ENCODE results near the gene ERBB4. TPM values are rescaled to one million over a fixed set of nuclear protein-coding genes. Genes with fewer than 3 reads are reported as not detected.

The ERBB4 gene
- total RNA-seq, 2 experiments from 2014 or later = not detected

DNA sequence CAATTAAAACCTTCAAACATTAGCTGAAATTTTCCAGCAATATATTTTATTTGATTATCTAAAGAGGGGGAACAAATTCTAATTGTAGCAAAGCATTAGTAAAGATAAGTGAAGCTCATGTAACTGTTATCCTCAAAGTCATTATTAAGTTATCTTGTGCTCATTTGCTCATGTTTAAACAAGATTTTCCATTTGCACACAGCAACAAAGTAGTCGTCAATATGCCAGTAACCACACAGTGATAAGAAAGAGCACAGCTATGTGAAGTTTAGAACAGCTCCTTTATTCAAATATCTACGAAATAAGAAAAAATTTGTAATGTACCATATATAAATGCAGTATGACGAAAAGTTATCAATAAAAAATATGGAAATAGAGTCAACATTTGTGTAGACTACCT lies 159.5 kb downstream of the ERBB4 start:
- Histone ChIP-seq H3K9me3 (ENCODE audit: low read length) (no peaks in the 10 kb centered on the region), H3K9me2 (ENCODE audit: insufficient read depth, low read length) (no peaks in the 10 kb centered on the region), H3K4me3 (ENCODE audit: low read depth, low read length, poor library complexity, severe bottlenecking) (no peak overlapping the region), H3K36me3 (ENCODE audit: insufficient read depth, low read length) (no peaks in the 10 kb centered on the region), H4K20me1 (ENCODE audit: insufficient read depth, low read length) (no peaks in the 10 kb centered on the region), H3K4me2 (ENCODE audit: low read length) (no peak overlapping the region), H3K4me1 (ENCODE audit: insufficient read depth, low read length, poor library complexity, severe bottlenecking) (no peaks in the 10 kb centered on the region), H2AFZ (ENCODE audit: low read length) (no peak overlapping the region), H3K79me2 (ENCODE audit: insufficient read depth, low read depth, low read length) (no peaks in the 10 kb centered on the region), H3K27ac (ENCODE audit: low read depth, low read length, poor library complexity, severe bottlenecking) (no peak overlapping the region)
- intact Hi-C loops (cut with micrococcal nuclease; ENCODE audit: unreplicated experiment) = no loop called here
- BruUV-seq (replicated peaks) = no TSS peak
- ChIA-PET POLR2A (no interaction called here), CTCF (ENCODE audit: unreplicated experiment) (no interaction called here)
- no peak for DNase-seq (ENCODE audit: low spot score)
- TF ChIP-seq, protein P1, sequence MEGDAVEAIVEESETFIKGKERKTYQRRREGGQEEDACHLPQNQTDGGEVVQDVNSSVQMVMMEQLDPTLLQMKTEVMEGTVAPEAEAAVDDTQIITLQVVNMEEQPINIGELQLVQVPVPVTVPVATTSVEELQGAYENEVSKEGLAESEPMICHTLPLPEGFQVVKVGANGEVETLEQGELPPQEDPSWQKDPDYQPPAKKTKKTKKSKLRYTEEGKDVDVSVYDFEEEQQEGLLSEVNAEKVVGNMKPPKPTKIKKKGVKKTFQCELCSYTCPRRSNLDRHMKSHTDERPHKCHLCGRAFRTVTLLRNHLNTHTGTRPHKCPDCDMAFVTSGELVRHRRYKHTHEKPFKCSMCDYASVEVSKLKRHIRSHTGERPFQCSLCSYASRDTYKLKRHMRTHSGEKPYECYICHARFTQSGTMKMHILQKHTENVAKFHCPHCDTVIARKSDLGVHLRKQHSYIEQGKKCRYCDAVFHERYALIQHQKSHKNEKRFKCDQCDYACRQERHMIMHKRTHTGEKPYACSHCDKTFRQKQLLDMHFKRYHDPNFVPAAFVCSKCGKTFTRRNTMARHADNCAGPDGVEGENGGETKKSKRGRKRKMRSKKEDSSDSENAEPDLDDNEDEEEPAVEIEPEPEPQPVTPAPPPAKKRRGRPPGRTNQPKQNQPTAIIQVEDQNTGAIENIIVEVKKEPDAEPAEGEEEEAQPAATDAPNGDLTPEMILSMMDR (conservative IDR thresholded peaks at IDR 0.05; ENCODE audit: low read length) = no peak
- TF ChIP-seq EZH2phosphoT487 (IDR thresholded peaks at IDR 0.05; ENCODE audit: borderline replicate concordance, low read depth, low read length) = no peak

GRCh38 chr2:212367431-212367830 lies 171.2 kb downstream of the ERBB4 start:
- no TSS peak for BruUV-seq (replicated peaks)
- Histone ChIP-seq H3K9me2 (ENCODE audit: insufficient read depth, low read length) (no peaks in the 10 kb centered on the region), H3K4me3 (ENCODE audit: low read depth, low read length, poor library complexity, severe bottlenecking) (no peak overlapping the region), H3K27ac (ENCODE audit: low read depth, low read length, poor library complexity, severe bottlenecking) (no peak overlapping the region), H3K4me1 (ENCODE audit: insufficient read depth, low read length, poor library complexity, severe bottlenecking) (no peaks in the 10 kb centered on the region), H2AFZ (ENCODE audit: low read length) (no peak overlapping the region), H4K20me1 (ENCODE audit: insufficient read depth, low read length) (no peaks in the 10 kb centered on the region), H3K79me2 (ENCODE audit: insufficient read depth, low read depth, low read length) (no peaks in the 10 kb centered on the region), H3K9me3 (ENCODE audit: low read length) (no peaks in the 10 kb centered on the region), H3K4me2 (ENCODE audit: low read length) (no peak overlapping the region), H3K36me3 (ENCODE audit: insufficient read depth, low read length) (no peaks in the 10 kb centered on the region)
- POLR2A ChIA-PET = interaction anchor here (1.0 kb wide), 1 partner anchor 15 kb away, joined by 4 read pairs; no protein-coding TSS in a partner anchor
- CTCF ChIA-PET (ENCODE audit: unreplicated experiment) = no interaction called here
- DNase-seq (ENCODE audit: low spot score) = no peak
- TF ChIP-seq EZH2phosphoT487 (IDR thresholded peaks at IDR 0.05; ENCODE audit: borderline replicate concordance, low read depth, low read length) = no peak
- TF ChIP-seq, protein P1 (conservative IDR thresholded peaks at IDR 0.05; ENCODE audit: low read length) = no peak
- intact Hi-C loops (cut with micrococcal nuclease; ENCODE audit: unreplicated experiment) = no loop called here

DNA sequence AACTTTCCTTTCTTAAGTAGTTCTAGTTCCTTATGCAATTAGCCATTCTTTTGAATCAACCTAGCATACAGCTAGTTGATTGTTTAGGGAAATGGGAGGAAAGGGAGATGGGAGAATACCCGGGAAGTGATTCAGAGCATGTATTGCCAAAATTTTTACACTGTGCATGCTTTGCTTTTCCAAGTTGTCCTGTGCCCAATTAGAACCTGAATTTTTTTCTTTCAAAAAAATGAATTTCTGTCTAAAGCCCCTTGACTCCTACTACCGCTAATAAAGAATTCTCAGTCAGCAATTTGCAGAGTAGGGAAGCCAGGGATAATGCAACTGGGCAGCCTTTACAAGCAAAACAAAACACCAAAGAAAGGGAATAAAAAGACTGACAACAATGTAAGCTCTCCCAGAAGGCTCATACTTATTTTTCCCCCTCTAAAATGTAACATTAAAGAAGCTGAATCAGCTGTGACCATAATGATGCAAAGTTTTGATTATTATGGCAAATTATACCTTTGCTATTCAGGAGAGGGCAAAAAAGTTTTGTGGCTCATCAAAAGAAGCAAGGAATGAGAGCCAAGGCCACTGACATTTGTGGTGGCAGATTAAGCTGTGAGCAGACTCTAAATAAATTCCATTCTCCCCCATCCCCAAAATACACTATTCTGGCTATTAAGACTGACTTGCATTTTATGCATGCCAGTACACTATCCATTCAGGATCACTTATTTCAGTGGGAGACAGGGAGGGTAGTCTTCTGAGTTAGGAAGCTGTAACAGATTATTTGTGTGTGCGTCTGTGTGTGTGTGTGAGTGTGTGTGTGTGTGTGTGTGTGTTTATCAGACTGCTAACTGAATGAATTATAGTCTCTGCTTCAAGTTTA lies 174.3 kb downstream of the ERBB4 start:
- no peak overlapping the region for H2AFZ ChIP-seq (ENCODE audit: low read length)
- no peaks in the 10 kb centered on the region for H3K36me3 ChIP-seq (ENCODE audit: insufficient read depth, low read length)
- H3K4me3 ChIP-seq (ENCODE audit: low read depth, low read length, poor library complexity, severe bottlenecking) = no peak overlapping the region
- TF ChIP-seq, protein P1 (conservative IDR thresholded peaks at IDR 0.05; ENCODE audit: low read length) = no peak
- TF ChIP-seq EZH2phosphoT487 (IDR thresholded peaks at IDR 0.05; ENCODE audit: borderline replicate concordance, low read depth, low read length) = no peak
- H3K9me2 ChIP-seq (ENCODE audit: insufficient read depth, low read length) = no peaks in the 10 kb centered on the region
- no peaks in the 10 kb centered on the region for H4K20me1 ChIP-seq (ENCODE audit: insufficient read depth, low read length)
- no peaks in the 10 kb centered on the region for H3K4me1 ChIP-seq (ENCODE audit: insufficient read depth, low read length, poor library complexity, severe bottlenecking)
- no peaks in the 10 kb centered on the region for H3K9me3 ChIP-seq (ENCODE audit: low read length)
- BruUV-seq (replicated peaks) = no TSS peak
- no peak for DNase-seq (ENCODE audit: low spot score)
- CTCF ChIA-PET (ENCODE audit: unreplicated experiment) = no interaction called here
- H3K79me2 ChIP-seq (ENCODE audit: insufficient read depth, low read depth, low read length) = no peaks in the 10 kb centered on the region
- intact Hi-C loops (cut with micrococcal nuclease; ENCODE audit: unreplicated experiment) = no loop called here
- no peak overlapping the region for H3K4me2 ChIP-seq (ENCODE audit: low read length)
- no peak overlapping the region for H3K27ac ChIP-seq (ENCODE audit: low read depth, low read length, poor library complexity, severe bottlenecking)
- POLR2A ChIA-PET = interaction anchor here (0.7 kb wide), 1 partner anchor 1342 kb away, joined by 3 read pairs; no protein-coding TSS in a partner anchor
